GM12878 (cell line): ENCODE results near the gene SLC45A3. TPM values are rescaled to one million over a fixed set of nuclear protein-coding genes. Genes with fewer than 3 reads are reported as not detected.

ENCODE experiments used
- HCFC1 ChIP-seq: fragments of 150-350 bp; IDR thresholded peaks from 2 replicates; pipeline ENCODE4 v1.6.1; 2014; ENCODE audit warnings: low read length
- ZBTB33 ChIP-seq: fragments of 450-650 bp; IDR thresholded peaks from 2 replicates; pipeline ENCODE4 v1.6.1; 2017; ENCODE audit warnings: mild to moderate bottlenecking
- polyA plus RNA-seq, 11 experiments: library from polyadenylated mRNA; depleted of rRNA in 4 of 11; unstranded in 6 of 11; stranded (reverse) in 5 of 11; fragments of >200 nt; fragmentation: Nextera tagmentation in 4 of 11; fragmentation: Illumina TruSeq in 1 of 11; extraction: Ambion mirVana in 4 of 11; extraction: Trizol in 1 of 11; gene quantifications; 1 replicate in 1 of 11; 2 replicates in 10 of 11; pipeline versions ENCODE4 v1.2.1 to v1.2.3, GENCODE V29; 2011 to 2016; ENCODE audit warnings: inconsistent platforms in 2 of 11, missing spikeins in 2 of 11, low read depth in 1 of 11
- total RNA-seq, 4 experiments: library from RNA; depleted of rRNA in 3 of 4; stranded (reverse); fragments of >200 nt in 3 of 4; fragmentation: Illumina TruSeq in 1 of 4; extraction: Trizol in 1 of 4; gene quantifications; 2 replicates each; pipeline versions ENCODE4 v1.2.1 to v1.2.3, GENCODE V29; 2013 to 2021
- TF ChIP-seq, protein P1 (sequence below): fragments of 450-650 bp; IDR thresholded peaks from 2 replicates; pipeline ENCODE4 v1.6.1; 2016; ENCODE audit warnings: mild to moderate bottlenecking
- TF ChIP-seq, protein P2 (sequence below): IDR thresholded peaks from 2 replicates; pipeline ENCODE4 v1.6.1; 2012; ENCODE audit warnings: mild to moderate bottlenecking, low read depth, low read length
- TF ChIP-seq, protein P3 (sequence below): IDR thresholded peaks from 2 replicates; pipeline ENCODE4 v1.6.1; 2012; ENCODE audit warnings: low read length, inconsistent platforms
- TF ChIP-seq, protein P4 (sequence below): IDR thresholded peaks from 2 replicates; pipeline ENCODE4 v1.6.1; 2011; ENCODE audit warnings: borderline replicate concordance, low read depth, mild to moderate bottlenecking, moderate library complexity, low read length; ENCODE audit not compliant: insufficient read depth, poor library complexity, severe bottlenecking
- TF ChIP-seq, protein P5 (sequence below): fragments of 450-650 bp; IDR thresholded peaks from 2 replicates; pipeline ENCODE4 v1.6.1; 2016; ENCODE audit warnings: mild to moderate bottlenecking, moderate library complexity, borderline replicate concordance
- TF ChIP-seq, protein P6 (sequence below): fragments of 450-650 bp; IDR thresholded peaks from 2 replicates; pipeline ENCODE4 v1.6.1; 2017; ENCODE audit warnings: mild to moderate bottlenecking, moderate library complexity

SLC45A3 gene
- total and polyA plus RNA-seq, 10 of the 15 experiments (the other 5 are each of a cell fraction or from before 2014, with no cell fraction given) = 0.26 to 10.3 (median 4.1) TPM

DNA sequence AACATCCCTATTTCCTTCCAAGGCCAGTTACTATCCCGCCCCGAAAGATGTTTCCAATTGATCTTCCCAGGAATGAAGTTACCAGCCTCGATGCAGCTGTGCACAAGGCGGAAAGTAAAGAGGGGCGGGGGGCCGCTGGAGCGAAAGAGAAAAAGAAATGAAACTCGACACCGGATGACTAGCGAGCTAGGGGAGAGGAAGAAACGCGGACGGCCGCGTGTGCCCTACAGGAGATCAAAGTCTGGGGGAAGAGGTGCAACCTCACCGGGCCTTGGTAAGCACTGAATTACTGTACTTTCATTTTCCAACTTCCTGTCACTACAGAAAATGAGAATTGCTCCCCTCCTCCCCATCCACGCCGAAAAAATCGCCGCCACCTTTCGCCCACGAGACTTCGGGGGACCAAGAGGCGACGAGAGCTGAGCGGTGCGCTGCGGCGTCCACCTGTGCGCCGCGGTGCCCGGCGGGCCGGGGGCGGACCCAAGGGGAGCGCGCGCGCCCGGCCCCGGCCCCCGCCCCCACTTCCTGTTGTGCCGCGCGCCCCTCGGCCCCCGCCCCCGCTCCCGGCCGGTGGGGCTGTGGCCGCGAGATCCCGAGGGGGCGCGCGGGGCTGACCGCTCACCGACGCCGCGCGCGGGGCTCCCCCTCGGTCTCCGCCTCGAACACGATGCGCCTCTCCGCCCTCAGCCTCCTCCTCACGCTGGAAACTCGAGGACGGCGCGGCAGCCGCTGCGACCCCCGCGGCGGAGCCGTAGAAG, 49.1 kb downstream of the SLC45A3 start (continued):
- TF ChIP-seq ZBTB33 = no peak
- TF ChIP-seq, protein P1, sequence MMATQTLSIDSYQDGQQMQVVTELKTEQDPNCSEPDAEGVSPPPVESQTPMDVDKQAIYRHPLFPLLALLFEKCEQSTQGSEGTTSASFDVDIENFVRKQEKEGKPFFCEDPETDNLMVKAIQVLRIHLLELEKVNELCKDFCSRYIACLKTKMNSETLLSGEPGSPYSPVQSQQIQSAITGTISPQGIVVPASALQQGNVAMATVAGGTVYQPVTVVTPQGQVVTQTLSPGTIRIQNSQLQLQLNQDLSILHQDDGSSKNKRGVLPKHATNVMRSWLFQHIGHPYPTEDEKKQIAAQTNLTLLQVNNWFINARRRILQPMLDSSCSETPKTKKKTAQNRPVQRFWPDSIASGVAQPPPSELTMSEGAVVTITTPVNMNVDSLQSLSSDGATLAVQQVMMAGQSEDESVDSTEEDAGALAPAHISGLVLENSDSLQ = peak; percentile 57; the same call in 1 of the 2 replicates
- TF ChIP-seq, protein P2, sequence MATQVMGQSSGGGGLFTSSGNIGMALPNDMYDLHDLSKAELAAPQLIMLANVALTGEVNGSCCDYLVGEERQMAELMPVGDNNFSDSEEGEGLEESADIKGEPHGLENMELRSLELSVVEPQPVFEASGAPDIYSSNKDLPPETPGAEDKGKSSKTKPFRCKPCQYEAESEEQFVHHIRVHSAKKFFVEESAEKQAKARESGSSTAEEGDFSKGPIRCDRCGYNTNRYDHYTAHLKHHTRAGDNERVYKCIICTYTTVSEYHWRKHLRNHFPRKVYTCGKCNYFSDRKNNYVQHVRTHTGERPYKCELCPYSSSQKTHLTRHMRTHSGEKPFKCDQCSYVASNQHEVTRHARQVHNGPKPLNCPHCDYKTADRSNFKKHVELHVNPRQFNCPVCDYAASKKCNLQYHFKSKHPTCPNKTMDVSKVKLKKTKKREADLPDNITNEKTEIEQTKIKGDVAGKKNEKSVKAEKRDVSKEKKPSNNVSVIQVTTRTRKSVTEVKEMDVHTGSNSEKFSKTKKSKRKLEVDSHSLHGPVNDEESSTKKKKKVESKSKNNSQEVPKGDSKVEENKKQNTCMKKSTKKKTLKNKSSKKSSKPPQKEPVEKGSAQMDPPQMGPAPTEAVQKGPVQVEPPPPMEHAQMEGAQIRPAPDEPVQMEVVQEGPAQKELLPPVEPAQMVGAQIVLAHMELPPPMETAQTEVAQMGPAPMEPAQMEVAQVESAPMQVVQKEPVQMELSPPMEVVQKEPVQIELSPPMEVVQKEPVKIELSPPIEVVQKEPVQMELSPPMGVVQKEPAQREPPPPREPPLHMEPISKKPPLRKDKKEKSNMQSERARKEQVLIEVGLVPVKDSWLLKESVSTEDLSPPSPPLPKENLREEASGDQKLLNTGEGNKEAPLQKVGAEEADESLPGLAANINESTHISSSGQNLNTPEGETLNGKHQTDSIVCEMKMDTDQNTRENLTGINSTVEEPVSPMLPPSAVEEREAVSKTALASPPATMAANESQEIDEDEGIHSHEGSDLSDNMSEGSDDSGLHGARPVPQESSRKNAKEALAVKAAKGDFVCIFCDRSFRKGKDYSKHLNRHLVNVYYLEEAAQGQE = no peak
- TF ChIP-seq, protein P3, sequence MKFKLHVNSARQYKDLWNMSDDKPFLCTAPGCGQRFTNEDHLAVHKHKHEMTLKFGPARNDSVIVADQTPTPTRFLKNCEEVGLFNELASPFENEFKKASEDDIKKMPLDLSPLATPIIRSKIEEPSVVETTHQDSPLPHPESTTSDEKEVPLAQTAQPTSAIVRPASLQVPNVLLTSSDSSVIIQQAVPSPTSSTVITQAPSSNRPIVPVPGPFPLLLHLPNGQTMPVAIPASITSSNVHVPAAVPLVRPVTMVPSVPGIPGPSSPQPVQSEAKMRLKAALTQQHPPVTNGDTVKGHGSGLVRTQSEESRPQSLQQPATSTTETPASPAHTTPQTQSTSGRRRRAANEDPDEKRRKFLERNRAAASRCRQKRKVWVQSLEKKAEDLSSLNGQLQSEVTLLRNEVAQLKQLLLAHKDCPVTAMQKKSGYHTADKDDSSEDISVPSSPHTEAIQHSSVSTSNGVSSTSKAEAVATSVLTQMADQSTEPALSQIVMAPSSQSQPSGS = peak; percentile 74; the same call in 1 of the 2 replicates
- TF ChIP-seq, protein P4, sequence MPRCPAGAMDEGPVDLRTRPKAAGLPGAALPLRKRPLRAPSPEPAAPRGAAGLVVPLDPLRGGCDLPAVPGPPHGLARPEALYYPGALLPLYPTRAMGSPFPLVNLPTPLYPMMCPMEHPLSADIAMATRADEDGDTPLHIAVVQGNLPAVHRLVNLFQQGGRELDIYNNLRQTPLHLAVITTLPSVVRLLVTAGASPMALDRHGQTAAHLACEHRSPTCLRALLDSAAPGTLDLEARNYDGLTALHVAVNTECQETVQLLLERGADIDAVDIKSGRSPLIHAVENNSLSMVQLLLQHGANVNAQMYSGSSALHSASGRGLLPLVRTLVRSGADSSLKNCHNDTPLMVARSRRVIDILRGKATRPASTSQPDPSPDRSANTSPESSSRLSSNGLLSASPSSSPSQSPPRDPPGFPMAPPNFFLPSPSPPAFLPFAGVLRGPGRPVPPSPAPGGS = no peak
- TF ChIP-seq, protein P5, sequence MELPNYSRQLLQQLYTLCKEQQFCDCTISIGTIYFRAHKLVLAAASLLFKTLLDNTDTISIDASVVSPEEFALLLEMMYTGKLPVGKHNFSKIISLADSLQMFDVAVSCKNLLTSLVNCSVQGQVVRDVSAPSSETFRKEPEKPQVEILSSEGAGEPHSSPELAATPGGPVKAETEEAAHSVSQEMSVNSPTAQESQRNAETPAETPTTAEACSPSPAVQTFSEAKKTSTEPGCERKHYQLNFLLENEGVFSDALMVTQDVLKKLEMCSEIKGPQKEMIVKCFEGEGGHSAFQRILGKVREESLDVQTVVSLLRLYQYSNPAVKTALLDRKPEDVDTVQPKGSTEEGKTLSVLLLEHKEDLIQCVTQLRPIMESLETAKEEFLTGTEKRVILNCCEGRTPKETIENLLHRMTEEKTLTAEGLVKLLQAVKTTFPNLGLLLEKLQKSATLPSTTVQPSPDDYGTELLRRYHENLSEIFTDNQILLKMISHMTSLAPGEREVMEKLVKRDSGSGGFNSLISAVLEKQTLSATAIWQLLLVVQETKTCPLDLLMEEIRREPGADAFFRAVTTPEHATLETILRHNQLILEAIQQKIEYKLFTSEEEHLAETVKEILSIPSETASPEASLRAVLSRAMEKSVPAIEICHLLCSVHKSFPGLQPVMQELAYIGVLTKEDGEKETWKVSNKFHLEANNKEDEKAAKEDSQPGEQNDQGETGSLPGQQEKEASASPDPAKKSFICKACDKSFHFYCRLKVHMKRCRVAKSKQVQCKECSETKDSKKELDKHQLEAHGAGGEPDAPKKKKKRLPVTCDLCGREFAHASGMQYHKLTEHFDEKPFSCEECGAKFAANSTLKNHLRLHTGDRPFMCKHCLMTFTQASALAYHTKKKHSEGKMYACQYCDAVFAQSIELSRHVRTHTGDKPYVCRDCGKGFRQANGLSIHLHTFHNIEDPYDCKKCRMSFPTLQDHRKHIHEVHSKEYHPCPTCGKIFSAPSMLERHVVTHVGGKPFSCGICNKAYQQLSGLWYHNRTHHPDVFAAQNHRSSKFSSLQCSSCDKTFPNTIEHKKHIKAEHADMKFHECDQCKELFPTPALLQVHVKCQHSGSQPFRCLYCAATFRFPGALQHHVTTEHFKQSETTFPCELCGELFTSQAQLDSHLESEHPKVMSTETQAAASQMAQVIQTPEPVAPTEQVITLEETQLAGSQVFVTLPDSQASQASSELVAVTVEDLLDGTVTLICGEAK = peak; percentile 60; the same call in 1 of the 2 replicates
- peak; percentile 35; the same call in 1 of the 2 replicates for TF ChIP-seq HCFC1
- TF ChIP-seq, protein P6, sequence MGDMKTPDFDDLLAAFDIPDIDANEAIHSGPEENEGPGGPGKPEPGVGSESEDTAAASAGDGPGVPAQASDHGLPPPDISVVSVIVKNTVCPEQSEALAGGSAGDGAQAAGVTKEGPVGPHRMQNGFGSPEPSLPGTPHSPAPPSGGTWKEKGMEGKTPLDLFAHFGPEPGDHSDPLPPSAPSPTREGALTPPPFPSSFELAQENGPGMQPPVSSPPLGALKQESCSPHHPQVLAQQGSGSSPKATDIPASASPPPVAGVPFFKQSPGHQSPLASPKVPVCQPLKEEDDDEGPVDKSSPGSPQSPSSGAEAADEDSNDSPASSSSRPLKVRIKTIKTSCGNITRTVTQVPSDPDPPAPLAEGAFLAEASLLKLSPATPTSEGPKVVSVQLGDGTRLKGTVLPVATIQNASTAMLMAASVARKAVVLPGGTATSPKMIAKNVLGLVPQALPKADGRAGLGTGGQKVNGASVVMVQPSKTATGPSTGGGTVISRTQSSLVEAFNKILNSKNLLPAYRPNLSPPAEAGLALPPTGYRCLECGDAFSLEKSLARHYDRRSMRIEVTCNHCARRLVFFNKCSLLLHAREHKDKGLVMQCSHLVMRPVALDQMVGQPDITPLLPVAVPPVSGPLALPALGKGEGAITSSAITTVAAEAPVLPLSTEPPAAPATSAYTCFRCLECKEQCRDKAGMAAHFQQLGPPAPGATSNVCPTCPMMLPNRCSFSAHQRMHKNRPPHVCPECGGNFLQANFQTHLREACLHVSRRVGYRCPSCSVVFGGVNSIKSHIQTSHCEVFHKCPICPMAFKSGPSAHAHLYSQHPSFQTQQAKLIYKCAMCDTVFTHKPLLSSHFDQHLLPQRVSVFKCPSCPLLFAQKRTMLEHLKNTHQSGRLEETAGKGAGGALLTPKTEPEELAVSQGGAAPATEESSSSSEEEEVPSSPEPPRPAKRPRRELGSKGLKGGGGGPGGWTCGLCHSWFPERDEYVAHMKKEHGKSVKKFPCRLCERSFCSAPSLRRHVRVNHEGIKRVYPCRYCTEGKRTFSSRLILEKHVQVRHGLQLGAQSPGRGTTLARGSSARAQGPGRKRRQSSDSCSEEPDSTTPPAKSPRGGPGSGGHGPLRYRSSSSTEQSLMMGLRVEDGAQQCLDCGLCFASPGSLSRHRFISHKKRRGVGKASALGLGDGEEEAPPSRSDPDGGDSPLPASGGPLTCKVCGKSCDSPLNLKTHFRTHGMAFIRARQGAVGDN = 0 out of 2 replicates have a peak, but pooled peaks have one; percentile 54
